Astrocyte of the spinal cord (primary cell): ENCODE results near the gene CCKAR.

ENCODE experiments used
- DNase-seq: peaks from one replicate; pipeline ENCODE4 v3.0.0; 2011; ENCODE audit warnings: low read depth, low spot score
- H3K4me3 ChIP-seq: 2 replicates; pipeline ENCODE4 v1.5.1; 2011; ENCODE audit warnings: low read depth, mild to moderate bottlenecking, low read length, moderate library complexity
- in situ Hi-C: cut with HindIII; loops from 2 replicates; pipeline ENCODE4 v1.10.0; 2017; ENCODE audit warnings: low sequenced_read_pairs
- TF ChIP-seq, protein P1 (sequence below): IDR thresholded peaks from 2 replicates; pipeline ENCODE4 v1.5.1; 2012; ENCODE audit warnings: low read depth, mild to moderate bottlenecking, low read length, inconsistent platforms

The CCKAR gene

DNA sequence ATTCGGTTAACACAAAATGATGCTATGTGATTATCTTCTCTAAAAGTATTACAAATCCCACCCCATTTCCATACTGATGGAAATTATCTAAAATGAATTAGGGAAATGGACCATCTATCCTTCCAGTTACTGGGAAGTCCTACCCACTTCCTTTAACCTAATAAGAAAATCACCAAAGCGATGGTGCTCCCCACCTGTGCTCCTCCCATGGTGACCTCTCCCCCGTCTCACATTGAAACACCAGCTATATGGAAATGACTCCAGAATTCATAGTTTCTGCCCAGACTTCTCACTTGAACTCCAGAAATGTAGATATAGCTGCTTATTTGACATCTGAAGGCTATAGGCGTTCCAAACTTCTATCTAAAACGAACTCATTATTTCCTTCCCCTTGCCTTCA is 48.5 kb downstream of the CCKAR start:
- no peak overlapping the region for H3K4me3 ChIP-seq
- in situ Hi-C loops = no loop called here
- TF ChIP-seq, protein P1, sequence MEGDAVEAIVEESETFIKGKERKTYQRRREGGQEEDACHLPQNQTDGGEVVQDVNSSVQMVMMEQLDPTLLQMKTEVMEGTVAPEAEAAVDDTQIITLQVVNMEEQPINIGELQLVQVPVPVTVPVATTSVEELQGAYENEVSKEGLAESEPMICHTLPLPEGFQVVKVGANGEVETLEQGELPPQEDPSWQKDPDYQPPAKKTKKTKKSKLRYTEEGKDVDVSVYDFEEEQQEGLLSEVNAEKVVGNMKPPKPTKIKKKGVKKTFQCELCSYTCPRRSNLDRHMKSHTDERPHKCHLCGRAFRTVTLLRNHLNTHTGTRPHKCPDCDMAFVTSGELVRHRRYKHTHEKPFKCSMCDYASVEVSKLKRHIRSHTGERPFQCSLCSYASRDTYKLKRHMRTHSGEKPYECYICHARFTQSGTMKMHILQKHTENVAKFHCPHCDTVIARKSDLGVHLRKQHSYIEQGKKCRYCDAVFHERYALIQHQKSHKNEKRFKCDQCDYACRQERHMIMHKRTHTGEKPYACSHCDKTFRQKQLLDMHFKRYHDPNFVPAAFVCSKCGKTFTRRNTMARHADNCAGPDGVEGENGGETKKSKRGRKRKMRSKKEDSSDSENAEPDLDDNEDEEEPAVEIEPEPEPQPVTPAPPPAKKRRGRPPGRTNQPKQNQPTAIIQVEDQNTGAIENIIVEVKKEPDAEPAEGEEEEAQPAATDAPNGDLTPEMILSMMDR = no peak
- DNase-seq = no peak

DNA sequence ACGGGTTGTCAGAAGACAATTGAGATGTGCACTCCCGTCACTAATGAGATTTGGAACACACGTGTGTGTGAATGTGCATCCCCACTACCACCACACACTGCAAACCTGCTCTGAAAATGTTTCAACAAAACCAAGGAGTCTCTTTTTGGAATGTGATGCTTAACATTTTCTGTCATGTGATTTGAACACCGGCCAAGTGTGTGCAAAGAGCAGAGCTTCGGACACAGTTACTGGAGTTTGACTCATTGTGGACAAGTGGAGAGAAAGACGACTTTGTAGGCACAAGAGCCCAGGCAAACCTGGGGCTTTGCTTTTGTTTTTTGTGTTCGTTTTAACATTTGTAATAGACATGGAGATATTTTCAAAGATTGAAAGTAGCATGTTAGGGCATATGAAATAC is 49.2 kb downstream of the CCKAR start:
- TF ChIP-seq, protein P1 = no peak
- H3K4me3 ChIP-seq = no peak overlapping the region
- in situ Hi-C loops = no loop called here
- peak; percentile 39 for DNase-seq

DNA sequence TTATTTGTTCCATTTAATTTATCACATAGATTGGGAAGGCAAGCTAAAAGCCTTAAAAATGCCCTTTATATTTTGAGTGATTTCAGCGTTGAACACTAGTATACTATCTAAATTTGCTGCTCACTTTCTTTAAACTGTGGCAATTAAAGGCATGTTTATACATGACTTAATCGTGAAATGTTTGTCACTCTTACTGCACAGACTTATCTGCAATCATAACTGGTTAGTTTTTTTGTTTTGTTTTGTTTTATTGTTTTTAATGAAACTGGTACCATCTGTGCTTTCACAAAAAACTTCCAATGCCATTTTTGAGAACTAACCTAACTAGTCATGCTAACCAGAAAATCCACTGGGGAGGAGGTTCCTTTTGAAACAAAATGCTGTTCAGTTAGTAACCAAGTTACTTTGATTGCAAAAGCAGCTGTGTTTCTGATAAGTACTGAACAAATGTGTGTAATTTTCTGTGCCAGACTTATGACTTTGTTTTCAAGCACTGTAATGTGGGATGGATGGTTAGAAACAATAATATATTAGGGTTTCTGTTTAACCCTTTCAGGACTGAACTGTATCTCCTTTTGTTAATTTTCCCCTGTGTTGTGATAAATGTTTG is 56.1 kb downstream of the CCKAR start:
- in situ Hi-C loops = no loop called here
- no peak overlapping the region for H3K4me3 ChIP-seq
- no peak for DNase-seq
- TF ChIP-seq, protein P1 = no peak

DNA sequence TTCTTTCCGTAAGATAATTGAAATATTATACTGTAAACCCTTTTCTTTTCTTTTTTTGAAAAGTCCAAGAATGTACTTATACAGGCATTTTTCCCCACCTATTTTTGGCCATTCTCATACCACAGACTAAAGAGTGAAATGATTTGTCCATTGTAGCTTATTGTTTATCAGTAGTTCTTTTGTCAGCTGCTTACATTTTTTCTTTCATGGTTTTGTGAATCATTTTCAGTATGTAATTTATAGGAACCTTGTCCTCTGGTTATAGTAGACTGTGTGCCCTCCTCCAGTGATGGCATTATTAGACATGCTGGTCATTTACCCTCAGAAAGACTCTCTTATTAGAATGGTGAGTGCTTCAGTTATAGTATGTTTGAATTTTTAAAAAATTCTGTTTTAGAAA is 56.7 kb downstream of the CCKAR start:
- in situ Hi-C loops = no loop called here
- TF ChIP-seq, protein P1 = no peak
- no peak overlapping the region for H3K4me3 ChIP-seq
- no peak for DNase-seq

DNA sequence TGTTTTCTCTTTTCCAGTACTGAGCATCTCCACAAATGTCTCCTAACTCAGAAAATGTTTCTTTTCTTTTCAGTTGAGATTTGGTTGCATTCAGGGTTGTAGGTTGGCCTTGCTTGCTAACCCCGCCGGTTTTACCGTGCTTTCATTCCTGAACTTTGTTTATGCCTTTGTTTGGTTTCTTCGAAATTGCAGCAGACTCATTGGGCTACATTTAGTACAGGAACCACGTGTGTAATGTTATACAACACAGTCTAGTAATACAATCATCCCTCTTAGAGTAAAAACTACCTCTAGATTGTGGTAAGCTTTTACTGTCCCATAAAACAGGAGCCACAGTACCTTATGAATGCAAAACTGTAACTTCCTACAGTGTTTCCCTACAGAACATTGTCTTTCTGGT is 57.9 kb downstream of the CCKAR start:
- in situ Hi-C loops = no loop called here
- TF ChIP-seq, protein P1 = no peak
- no peak for DNase-seq
- H3K4me3 ChIP-seq = no peak overlapping the region

DNA sequence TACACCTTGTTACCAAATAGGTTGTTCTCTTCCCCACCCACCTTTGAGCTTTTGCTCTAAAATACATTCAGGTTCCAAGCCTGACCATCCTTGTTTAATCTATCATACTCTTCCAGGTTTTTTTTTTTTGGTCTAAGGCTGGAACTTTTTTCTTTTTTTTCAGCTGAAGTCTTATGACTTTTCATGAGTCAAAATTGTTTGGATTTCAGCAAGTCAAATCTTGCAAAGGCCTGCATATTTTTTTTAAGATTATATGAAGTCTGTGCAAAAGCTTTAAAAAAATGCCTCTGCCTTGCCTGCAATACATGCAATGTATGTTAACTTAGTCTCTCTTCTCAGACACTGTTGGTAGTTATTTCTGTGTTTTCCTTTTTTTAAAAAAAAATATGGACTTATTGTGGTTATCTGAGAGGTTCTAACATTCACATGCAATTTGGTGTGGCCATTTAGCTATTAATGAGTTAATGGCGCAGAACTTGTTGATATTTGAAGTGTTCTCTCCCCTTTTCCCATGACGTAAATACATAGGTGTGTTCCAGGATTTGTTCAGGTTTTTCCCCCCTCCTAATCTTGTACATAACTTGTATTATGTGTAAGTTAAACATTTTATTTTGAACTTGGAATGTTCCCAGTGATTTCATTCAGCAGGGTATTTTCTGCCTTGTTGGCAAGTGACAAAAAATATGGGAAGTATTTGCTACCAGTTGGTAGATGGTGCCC is 58.7 kb downstream of the CCKAR start:
- in situ Hi-C loops = no loop called here
- H3K4me3 ChIP-seq = no peak overlapping the region
- DNase-seq = no peak
- TF ChIP-seq, protein P1 = no peak
